Pancreas (tissue), 10 donors: ENCODE measurements around the gene NGB. TPM values are rescaled to one million over a fixed set of nuclear protein-coding genes. Genes with fewer than 3 reads are reported as not detected.
A peak's percentile ranks its signal among the peaks of the same experiment; 100 is the strongest.

Source experiments
- ATAC-seq, 4 donors: fragments of 200-7000 bp; cut with Tn5 transposase; one replicate each; pipeline versions ENCODE4 v1.8.0 to v1.9.1; 2020; ENCODE audit warnings: mild to moderate bottlenecking in 4 of 4, moderate library complexity in 4 of 4
- DNase-seq, 6 donors: peaks; one replicate each; pipeline ENCODE4 v3.0.0-alpha.2; 2020
- FAIRE-seq: peaks from 2 replicates; lab custom pipeline; 2012; peaks lifted over from hg19 to GRCh38; lab: Jason Lieb, UNC
- H3K27ac ChIP-seq, 4 donors: fragments of 200-600 bp; sonication (generic); 1 replicate in 3 of 4; 2 replicates in 1 of 4; pipeline versions ENCODE4 v1.5.0 to v1.8.0; 2020
- H3K27me3 ChIP-seq, 4 donors: fragments of 200-600 bp; one replicate each; pipeline ENCODE4 v1.8.0; 2021
- H3K36me3 ChIP-seq, 3 donors: fragments of 200-600 bp; sonication (generic) in 1 of 3; one replicate each; pipeline versions ENCODE4 v1.5.0 to v1.8.0; 2020 to 2021
- H3K4me1 ChIP-seq, 3 donors: fragments of 200-600 bp; one replicate each; pipeline ENCODE4 v1.8.0; 2021
- H3K4me3 ChIP-seq, 4 donors: fragments of 200-600 bp; sonication (generic) in 2 of 4; one replicate each; pipeline versions ENCODE4 v1.5.0 to v1.8.0; 2020 to 2021
- H3K9me3 ChIP-seq, 4 donors: fragments of 200-600 bp; one replicate each; pipeline ENCODE4 v1.8.0; 2021
- WGBS, 2 donors: extraction: QIAGEN DNeasy Blood & Tissue Kit; methylation state at CpG; one replicate each; pipeline ENCODE4 v1.1.7; 2013; 5-methylcytosine and 5-hydroxymethylcytosine counted together
- intact Hi-C, 3 donors: fragments of 100-400 bp; cut with DNase I; formaldehyde crosslinking; loops; one replicate each; pipeline versions ENCODE4 v1.11.1 to v1.14.2; 2022
- polyA plus RNA-seq, 2 donors: library from polyadenylated mRNA; stranded (reverse); fragments of 200-250 nt; gene quantifications; one replicate each; pipeline ENCODE4 v1.2.3, GENCODE V29; 2013
- total RNA-seq, 6 donors: library from RNA; stranded (reverse); fragmentation: NEBNext Ultra II Directional in 4 of 6; extraction: Animal tissue kit (Norgen Biotek cat#: 25700) in 4 of 6; gene quantifications; one replicate each; pipeline versions ENCODE4 v1.2.1 to v1.2.4, GENCODE V29; 2021 to 2023
- TF ChIP-seq, protein P1 (sequence below), 4 donors: fragments of 200-600 bp; sonication (generic) in 3 of 4; IDR thresholded peaks; one replicate each; pipeline versions ENCODE4 v1.5.0 to v1.8.0; 2021; ENCODE audit warnings: antibody characterized with exemption in 4 of 4
- donor health status: healthy with polysubstance abuse.
- donor health status: DM: no; HTN: no; CAD: no; lungs with moderate emphysema.
- donor health status: DM: no; HTN: no; CAD: no.
- donor health status: control.
- donor health status: control.
- donor health status: Bipolar disorder and iron deficiency.
- donor health status: DM: yes; HTN: yes; CAD: no.
- donor health status: DM: no; HTN: no; CAD: no.
- donor health status: DM: no; HTN: no; CAD: no.
- donor health status: DM: yes; HTN: yes; CAD: no.

The NGB gene
- total and polyA plus RNA-seq, 8 donors = 0.13 to 3.4 (median 0.37) TPM; not detected in 3

DNA sequence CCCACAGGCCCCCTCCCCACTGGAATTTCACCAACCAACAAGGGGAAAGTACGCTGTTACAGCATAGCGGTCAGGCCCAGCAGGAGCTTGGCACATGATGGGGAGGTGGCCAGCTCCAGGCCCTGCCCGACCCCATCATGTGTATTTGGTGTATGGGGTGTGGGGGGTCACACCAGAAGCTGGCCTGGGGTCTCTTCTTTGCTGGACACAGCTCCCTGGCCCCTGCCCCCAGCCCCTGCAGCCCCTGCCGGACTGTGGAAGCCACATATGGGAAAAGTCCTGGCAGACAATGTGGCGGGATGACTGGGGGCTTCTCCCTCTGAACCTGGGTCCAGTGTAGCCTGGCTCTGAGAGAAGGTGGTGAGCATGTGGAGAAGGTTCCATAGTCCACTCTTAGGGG lies 12.4 kb downstream of the NGB start:
- FAIRE-seq (no peak), DNase-seq (peak in 1 of 6 donors; percentile 41), ATAC-seq (no peak)
- no peaks in the 10 kb centered on the region for H3K27me3 ChIP-seq
- TF ChIP-seq, protein P1, sequence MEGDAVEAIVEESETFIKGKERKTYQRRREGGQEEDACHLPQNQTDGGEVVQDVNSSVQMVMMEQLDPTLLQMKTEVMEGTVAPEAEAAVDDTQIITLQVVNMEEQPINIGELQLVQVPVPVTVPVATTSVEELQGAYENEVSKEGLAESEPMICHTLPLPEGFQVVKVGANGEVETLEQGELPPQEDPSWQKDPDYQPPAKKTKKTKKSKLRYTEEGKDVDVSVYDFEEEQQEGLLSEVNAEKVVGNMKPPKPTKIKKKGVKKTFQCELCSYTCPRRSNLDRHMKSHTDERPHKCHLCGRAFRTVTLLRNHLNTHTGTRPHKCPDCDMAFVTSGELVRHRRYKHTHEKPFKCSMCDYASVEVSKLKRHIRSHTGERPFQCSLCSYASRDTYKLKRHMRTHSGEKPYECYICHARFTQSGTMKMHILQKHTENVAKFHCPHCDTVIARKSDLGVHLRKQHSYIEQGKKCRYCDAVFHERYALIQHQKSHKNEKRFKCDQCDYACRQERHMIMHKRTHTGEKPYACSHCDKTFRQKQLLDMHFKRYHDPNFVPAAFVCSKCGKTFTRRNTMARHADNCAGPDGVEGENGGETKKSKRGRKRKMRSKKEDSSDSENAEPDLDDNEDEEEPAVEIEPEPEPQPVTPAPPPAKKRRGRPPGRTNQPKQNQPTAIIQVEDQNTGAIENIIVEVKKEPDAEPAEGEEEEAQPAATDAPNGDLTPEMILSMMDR (IDR thresholded peaks at IDR 0.05) = no peak
- no peaks in the 10 kb centered on the region for H3K36me3 ChIP-seq
- H3K4me3 ChIP-seq = no peak overlapping the region
- no peaks in the 10 kb centered on the region for H3K9me3 ChIP-seq
- intact Hi-C loops = no loop called here
- WGBS, 2 donors = 80 to 93% methylated on average over 5 of the region's 5 CpGs
- H3K4me1 ChIP-seq = no peaks in the 10 kb centered on the region
- no peak overlapping the region for H3K27ac ChIP-seq

GRCh38 chr14:77257700-77258099 lies 13.3 kb downstream of the NGB start:
- no peak overlapping the region for H3K4me3 ChIP-seq
- ATAC-seq (no peak), DNase-seq (peak in 1 of 6 donors; percentile 47), FAIRE-seq (no peak)
- intact Hi-C loops = no loop called here
- no peaks in the 10 kb centered on the region for H3K27me3 ChIP-seq
- no peaks in the 10 kb centered on the region for H3K36me3 ChIP-seq
- no peaks in the 10 kb centered on the region for H3K4me1 ChIP-seq
- WGBS, 2 donors = 83 to 90% methylated on average over 10 of the region's 10 CpGs
- H3K9me3 ChIP-seq = no peaks in the 10 kb centered on the region
- TF ChIP-seq, protein P1 (IDR thresholded peaks at IDR 0.05) = no peak
- no peak overlapping the region for H3K27ac ChIP-seq

DNA sequence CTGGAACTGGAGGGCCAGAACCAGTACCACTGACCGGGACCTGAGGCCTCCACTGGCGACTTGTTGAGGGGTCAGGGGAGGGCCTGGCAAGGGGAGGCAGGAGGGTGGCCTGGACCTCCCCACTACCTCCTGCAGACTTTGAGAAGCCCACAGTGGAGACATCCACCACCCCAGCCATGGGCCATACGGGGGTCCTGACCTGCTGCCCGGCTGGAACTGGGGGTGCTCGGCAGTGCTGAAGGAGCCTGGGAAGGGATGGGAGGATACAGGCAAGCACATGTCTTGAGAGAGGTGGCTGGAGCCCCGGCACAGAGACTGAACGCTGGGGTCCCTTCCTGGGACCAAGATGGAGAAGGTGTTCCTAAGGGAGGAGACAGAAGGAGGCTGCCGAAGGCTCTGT lies 14.3 kb downstream of the NGB start:
- Histone ChIP-seq H3K4me1 (no peaks in the 10 kb centered on the region), H3K27me3 (no peaks in the 10 kb centered on the region), H3K36me3 (no peaks in the 10 kb centered on the region), H3K27ac (no peak overlapping the region), H3K4me3 (no peak overlapping the region), H3K9me3 (no peaks in the 10 kb centered on the region)
- no peak for ATAC-seq
- no peak for FAIRE-seq
- peak in 1 of 6 donors; percentile 51 for DNase-seq
- intact Hi-C loops = no loop called here
- WGBS, 2 donors = 89% methylated on average over 8 of the region's 8 CpGs
- TF ChIP-seq, protein P1 (IDR thresholded peaks at IDR 0.05) = no peak

DNA sequence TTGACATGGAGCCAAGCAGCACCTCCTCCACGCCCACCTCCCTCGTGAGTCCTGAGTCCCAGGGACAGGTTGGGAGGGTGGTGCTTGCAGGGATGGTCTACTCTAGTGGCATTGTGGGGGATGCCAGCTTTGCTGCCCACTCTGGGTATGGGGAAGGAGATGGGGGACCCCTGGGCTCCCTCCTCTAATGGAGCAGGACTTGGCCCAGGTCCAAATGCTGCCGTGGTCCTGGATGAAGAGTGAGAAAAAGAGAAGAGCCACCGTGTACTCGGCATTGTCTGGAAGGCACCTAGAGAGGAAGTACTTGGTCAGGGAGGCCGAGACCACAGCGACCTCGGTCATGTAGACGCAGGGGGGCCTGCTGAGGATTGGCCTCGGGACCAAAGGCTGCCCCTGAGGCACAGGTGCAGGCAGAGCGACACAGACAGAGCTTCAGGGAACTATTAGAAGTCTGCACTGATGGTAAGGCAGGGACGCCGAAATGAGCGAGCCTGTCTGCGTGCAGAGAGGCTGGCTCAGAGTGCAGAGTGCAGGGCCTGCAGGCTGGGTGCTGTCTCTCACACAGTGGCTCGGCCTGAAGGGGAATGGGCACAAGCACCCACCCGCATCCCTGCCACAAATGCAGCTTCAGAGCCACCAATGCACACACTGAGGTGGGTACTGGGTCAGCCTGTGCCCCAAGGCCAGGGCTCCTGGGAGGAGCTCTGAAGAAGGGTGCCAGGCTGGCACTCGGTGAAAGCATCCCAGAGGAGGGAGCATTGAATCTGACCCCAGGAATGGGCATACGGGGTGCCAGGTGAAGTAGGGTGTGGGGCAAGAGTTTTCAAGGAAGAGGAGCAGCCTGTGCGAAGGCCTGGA lies 17.4 kb downstream of the NGB start:
- no peaks in the 10 kb centered on the region for H3K36me3 ChIP-seq
- H3K27ac ChIP-seq = no peak overlapping the region
- TF ChIP-seq, protein P1 (IDR thresholded peaks at IDR 0.05) = no peak
- intact Hi-C loops = no loop called here
- no peaks in the 10 kb centered on the region for H3K4me1 ChIP-seq
- DNase-seq (peak in 1 of 6 donors; percentile 31), ATAC-seq (no peak), FAIRE-seq (no peak)
- H3K27me3 ChIP-seq = no peaks in the 10 kb centered on the region
- H3K9me3 ChIP-seq = no peaks in the 10 kb centered on the region
- H3K4me3 ChIP-seq = no peak overlapping the region
- WGBS, 2 donors = 73 to 82% methylated on average over 20 of the region's 20 CpGs

DNA sequence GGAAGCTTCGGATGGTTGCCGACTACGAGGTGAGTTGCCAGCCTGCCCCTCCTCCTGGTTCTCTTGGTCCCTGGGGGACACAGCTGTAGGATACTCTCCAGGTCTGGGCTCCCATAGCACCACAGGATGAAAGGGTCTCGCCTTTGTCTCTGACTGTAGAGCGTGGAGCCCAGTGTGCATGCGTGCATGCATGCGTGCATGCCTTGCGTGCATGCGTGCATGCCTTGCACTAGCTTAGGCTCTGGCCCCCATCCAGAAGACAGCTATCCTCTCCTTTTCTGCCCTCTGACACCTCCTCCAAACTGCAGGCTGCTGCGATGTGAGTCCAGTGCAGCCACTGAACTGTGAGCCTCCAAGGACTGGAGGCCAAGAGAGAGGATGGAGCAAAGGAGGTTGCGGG lies 19.1 kb downstream of the NGB start:
- no peak for FAIRE-seq
- DNase-seq = peak in 1 of 6 donors; percentile 13
- no peak for ATAC-seq
- Histone ChIP-seq H3K27me3 (no peaks in the 10 kb centered on the region), H3K4me3 (no peak overlapping the region), H3K27ac (no peak overlapping the region), H3K9me3 (no peaks in the 10 kb centered on the region), H3K4me1 (no peaks in the 10 kb centered on the region), H3K36me3 (no peaks in the 10 kb centered on the region)
- TF ChIP-seq, protein P1 (IDR thresholded peaks at IDR 0.05) = no peak
- WGBS, 2 donors = 95 to 96% methylated on average over 11 of the region's 11 CpGs
- intact Hi-C loops = no loop called here
